Mesenchymal stem cell (in vitro differentiated cells and primary cell): ENCODE data around the gene EEA1.
A peak's percentile ranks its signal among the peaks of the same experiment; 100 is the strongest.

ENCODE experiments used
- DNase-seq: peaks from one replicate; pipeline ENCODE4 v3.0.0-alpha.2; 2013
- H2AFZ ChIP-seq: one replicate; pipeline ENCODE4 v1.6.1; 2013; ENCODE audit warnings: low read depth, mild to moderate bottlenecking, control low read depth, inconsistent platforms, low read length, moderate library complexity
- H2AK5ac ChIP-seq: 2 replicates; pipeline ENCODE4 v1.6.1; 2013; ENCODE audit warnings: low read length, moderate library complexity, mild to moderate bottlenecking, inconsistent platforms; ENCODE audit not compliant: severe bottlenecking
- H2BK120ac ChIP-seq: one replicate; pipeline ENCODE4 v1.6.1; 2013; ENCODE audit warnings: low read depth, mild to moderate bottlenecking, inconsistent platforms, low read length, moderate library complexity
- H2BK12ac ChIP-seq, 2 experiments: one replicate each; pipeline ENCODE4 v1.6.1; 2013; ENCODE audit warnings: inconsistent platforms in 2 of 2, low read length in 2 of 2, mild to moderate bottlenecking in 2 of 2, moderate library complexity in 2 of 2, control low read depth in 1 of 2
- H2BK15ac ChIP-seq: one replicate; pipeline ENCODE4 v1.6.1; 2013; ENCODE audit warnings: mild to moderate bottlenecking, low read depth, inconsistent platforms; ENCODE audit not compliant: poor library complexity, severe bottlenecking
- H2BK5ac ChIP-seq: 2 replicates; pipeline ENCODE4 v1.6.1; 2013; ENCODE audit warnings: low read depth, mild to moderate bottlenecking, low read length, control low read depth, inconsistent platforms; ENCODE audit not compliant: poor library complexity, severe bottlenecking
- H3K14ac ChIP-seq, 2 experiments: one replicate each; pipeline ENCODE4 v1.6.1; 2013; ENCODE audit warnings: inconsistent platforms in 2 of 2, low read length in 2 of 2, control low read depth in 1 of 2, mild to moderate bottlenecking in 1 of 2, moderate library complexity in 1 of 2
- H3K18ac ChIP-seq, 2 experiments: one replicate each; pipeline ENCODE4 v1.6.1; 2013; ENCODE audit warnings: inconsistent platforms in 2 of 2, low read length in 2 of 2, control low read depth in 1 of 2, low read depth in 1 of 2, mild to moderate bottlenecking in 1 of 2
- H3K23ac ChIP-seq, 2 experiments: one replicate each; pipeline ENCODE4 v1.6.1; 2013; ENCODE audit warnings: inconsistent platforms in 2 of 2, low read length in 2 of 2, mild to moderate bottlenecking in 2 of 2, moderate library complexity in 2 of 2, control low read depth in 1 of 2
- H3K27ac ChIP-seq: 2 replicates; pipeline ENCODE4 v1.5.1; 2013; ENCODE audit warnings: mild to moderate bottlenecking, moderate library complexity, low read length, control low read depth, inconsistent platforms; ENCODE audit not compliant: poor library complexity, severe bottlenecking
- H3K27me3 ChIP-seq, 2 experiments: 2 replicates each; pipeline versions ENCODE4 v1.6.1 to v1.7.0; 2013; ENCODE audit warnings: low read length in 2 of 2, mild to moderate bottlenecking in 2 of 2, moderate library complexity in 2 of 2, control low read depth in 1 of 2, inconsistent platforms in 1 of 2; ENCODE audit not compliant: control insufficient read depth in 1 of 2, insufficient read depth in 1 of 2
- H3K36me3 ChIP-seq, 2 experiments: 2 replicates each; pipeline versions ENCODE4 v1.6.1 to v1.7.0; 2013; ENCODE audit warnings: low read length in 2 of 2, control low read depth in 1 of 2, inconsistent platforms in 1 of 2, low read depth in 1 of 2, mild to moderate bottlenecking in 1 of 2; ENCODE audit not compliant: insufficient read depth in 2 of 2, control insufficient read depth in 1 of 2
- H3K4ac ChIP-seq, 2 experiments: one replicate each; pipeline ENCODE4 v1.6.1; 2013; ENCODE audit warnings: inconsistent platforms in 2 of 2, low read length in 2 of 2, mild to moderate bottlenecking in 2 of 2, moderate library complexity in 2 of 2, control low read depth in 1 of 2, low read depth in 1 of 2
- H3K4me1 ChIP-seq: 2 replicates; pipeline ENCODE4 v1.6.1; 2013; ENCODE audit warnings: low read depth, low read length, control low read depth; ENCODE audit not compliant: control insufficient read depth, insufficient read depth
- H3K4me2 ChIP-seq: 2 replicates; pipeline ENCODE4 v1.6.1; 2013; ENCODE audit warnings: low read length, mild to moderate bottlenecking, inconsistent platforms; ENCODE audit not compliant: poor library complexity, severe bottlenecking
- H3K4me3 ChIP-seq, 2 experiments: 2 replicates each; pipeline versions ENCODE4 v1.5.1 to v1.7.0; 2013; ENCODE audit warnings: low read length in 2 of 2, mild to moderate bottlenecking in 2 of 2, control low read depth in 1 of 2, low read depth in 1 of 2; ENCODE audit not compliant: insufficient read depth in 1 of 2
- H3K79me1 ChIP-seq: replicated peaks from 2 replicates; pipeline ENCODE4 v1.6.1; 2013; ENCODE audit warnings: mild to moderate bottlenecking, control low read depth, low read length, inconsistent platforms; ENCODE audit not compliant: poor library complexity, severe bottlenecking
- H3K9ac ChIP-seq: 2 replicates; pipeline ENCODE4 v1.7.0; 2013; ENCODE audit warnings: mild to moderate bottlenecking, low read length, moderate library complexity
- H3K9me3 ChIP-seq: 2 replicates; pipeline ENCODE4 v1.7.0; 2013; ENCODE audit warnings: mild to moderate bottlenecking, low read length; ENCODE audit not compliant: control insufficient read depth
- H4K8ac ChIP-seq: one replicate; pipeline ENCODE4 v1.6.1; 2013; ENCODE audit warnings: inconsistent platforms, mild to moderate bottlenecking, low read length, moderate library complexity
- H4K91ac ChIP-seq: one replicate; pipeline ENCODE4 v1.6.1; 2013; ENCODE audit warnings: mild to moderate bottlenecking, low read length, inconsistent platforms
- WGBS: methylation state at CpG from one replicate; pipeline ENCODE4 v1.1.7; 2013; ENCODE audit warnings: mixed read lengths; 5-methylcytosine and 5-hydroxymethylcytosine counted together

Gene EEA1

GRCh38 chr12:92775416-92775815, 153.7 kb downstream of the EEA1 start:
- H2BK12ac ChIP-seq = no peak overlapping the region
- H4K91ac ChIP-seq = no peak overlapping the region
- peaks cover 0 to 81% of the 10 kb centered on the region in 2 experiments for H3K36me3 ChIP-seq
- no peak overlapping the region for H3K18ac ChIP-seq
- no peaks in the 10 kb centered on the region for H3K79me1 ChIP-seq
- no peak overlapping the region for H2BK5ac ChIP-seq
- no peak overlapping the region for H3K4me2 ChIP-seq
- H3K23ac ChIP-seq = no peak overlapping the region
- H3K27ac ChIP-seq = no peak overlapping the region
- no peak overlapping the region for H2AFZ ChIP-seq
- H3K4me1 ChIP-seq = no peaks in the 10 kb centered on the region
- no peak for DNase-seq
- H2BK120ac ChIP-seq = no peak overlapping the region
- H2AK5ac ChIP-seq = no peak overlapping the region
- H4K8ac ChIP-seq = no peak overlapping the region
- H3K4ac ChIP-seq = no peak overlapping the region
- no peak overlapping the region for H2BK15ac ChIP-seq
- no peak overlapping the region for H3K14ac ChIP-seq
- H3K27me3 ChIP-seq = no peaks in the 10 kb centered on the region
- H3K9me3 ChIP-seq = no peaks in the 10 kb centered on the region
- no peak overlapping the region for H3K9ac ChIP-seq
- H3K4me3 ChIP-seq = no peak overlapping the region

GRCh38 chr12:92771001-92771400, 158.1 kb downstream of the EEA1 start:
- Histone ChIP-seq H3K9me3 (no peaks in the 10 kb centered on the region), H2BK12ac (no peak overlapping the region), H3K36me3 (peaks cover 0 to 43% of the 10 kb centered on the region in 2 experiments), H3K27ac (no peak overlapping the region), H2AK5ac (no peak overlapping the region), H2AFZ (no peak overlapping the region), H2BK5ac (no peak overlapping the region), H3K79me1 (no peaks in the 10 kb centered on the region), H3K4me1 (no peaks in the 10 kb centered on the region), H3K4me2 (no peak overlapping the region), H3K18ac (no peak overlapping the region), H2BK120ac (no peak overlapping the region), H3K27me3 (no peaks in the 10 kb centered on the region), H3K4ac (no peak overlapping the region), H3K14ac (no peak overlapping the region), H2BK15ac (no peak overlapping the region), H4K91ac (no peak overlapping the region), H3K4me3 (no peak overlapping the region), H4K8ac (no peak overlapping the region), H3K9ac (no peak overlapping the region), H3K23ac (no peak overlapping the region)
- DNase-seq = no peak
- 100% methylated on average over 1 of the region's 1 CpG for WGBS

- H3K4ac ChIP-seq = no peak overlapping the region
- no peak overlapping the region for H3K14ac ChIP-seq
- H3K4me2 ChIP-seq = no peak overlapping the region
- 100% methylated on average over 4 of the region's 4 CpGs for WGBS
- H3K27me3 ChIP-seq = no peaks in the 10 kb centered on the region
- no peak overlapping the region for H3K18ac ChIP-seq
- H3K4me1 ChIP-seq = peaks cover 2% of the 10 kb centered on the region
- H4K91ac ChIP-seq = no peak overlapping the region
- H3K27ac ChIP-seq = no peak overlapping the region
- H3K36me3 ChIP-seq = peaks cover 0 to 31% of the 10 kb centered on the region in 2 experiments
- no peak overlapping the region for H2BK15ac ChIP-seq
- H3K9ac ChIP-seq = no peak overlapping the region
- no peak overlapping the region for H2AFZ ChIP-seq
- H2BK12ac ChIP-seq = no peak overlapping the region
- H2BK120ac ChIP-seq = no peak overlapping the region
- no peaks in the 10 kb centered on the region for H3K79me1 ChIP-seq
- no peak overlapping the region for H2BK5ac ChIP-seq
- H3K4me3 ChIP-seq = no peak overlapping the region
- no peak overlapping the region for H2AK5ac ChIP-seq
- no peaks in the 10 kb centered on the region for H3K9me3 ChIP-seq
- H4K8ac ChIP-seq = no peak overlapping the region
- no peak for DNase-seq
- H3K23ac ChIP-seq = no peak overlapping the region
These were observed 159.8 kb downstream of the EEA1 start for GRCh38 chr12:92769124-92769901.

GRCh38 chr12:92765871-92766270, 163.2 kb downstream of the EEA1 start:
- H3K14ac ChIP-seq = no peak overlapping the region
- H3K18ac ChIP-seq = no peak overlapping the region
- H2BK12ac ChIP-seq = no peak overlapping the region
- no peak overlapping the region for H2BK120ac ChIP-seq
- no peak for DNase-seq
- no peaks in the 10 kb centered on the region for H3K9me3 ChIP-seq
- H2BK5ac ChIP-seq = no peak overlapping the region
- H3K27ac ChIP-seq = no peak overlapping the region
- H2AFZ ChIP-seq = peak overlapping the region; percentile 14
- H4K91ac ChIP-seq = no peak overlapping the region
- no peak overlapping the region for H3K4me3 ChIP-seq
- H3K79me1 ChIP-seq = no peaks in the 10 kb centered on the region
- H3K9ac ChIP-seq = no peak overlapping the region
- no peak overlapping the region for H4K8ac ChIP-seq
- H3K36me3 ChIP-seq = peaks cover 0 to 10% of the 10 kb centered on the region in 2 experiments
- no peak overlapping the region for H3K4ac ChIP-seq
- no peaks in the 10 kb centered on the region for H3K27me3 ChIP-seq
- WGBS = no CpG with 5 or more reads among the region's 1 CpG
- no peak overlapping the region for H2AK5ac ChIP-seq
- no peak overlapping the region for H3K4me2 ChIP-seq
- H2BK15ac ChIP-seq = no peak overlapping the region
- peaks cover 2% of the 10 kb centered on the region for H3K4me1 ChIP-seq
- no peak overlapping the region for H3K23ac ChIP-seq
